Gastrocnemius medialis (tissue), 4 donors: Measurements from ENCODE around the gene PEAK1.

Experiments
- POLR2A ChIP-seq, 2 donors: fragments of 450-650 bp; IDR thresholded peaks; one replicate each; pipeline ENCODE4 v1.6.1; 2017; ENCODE audit warnings: antibody characterized with exemption in 2 of 2, mild to moderate bottlenecking in 2 of 2, moderate library complexity in 2 of 2
- TF ChIP-seq, protein P1 (sequence below), 5 experiments: fragments of 450-650 bp in 3 of 5; fragments of 200-600 bp in 2 of 5; sonication (generic) in 2 of 5; IDR thresholded peaks in 4 of 5; conservative IDR thresholded peaks in 1 of 5; 1 replicate in 4 of 5; 2 replicates in 1 of 5; pipeline ENCODE4 v1.5.1; 2016 to 2019; ENCODE audit warnings: antibody characterized with exemption in 5 of 5, mild to moderate bottlenecking in 3 of 5, moderate library complexity in 3 of 5

DNA sequence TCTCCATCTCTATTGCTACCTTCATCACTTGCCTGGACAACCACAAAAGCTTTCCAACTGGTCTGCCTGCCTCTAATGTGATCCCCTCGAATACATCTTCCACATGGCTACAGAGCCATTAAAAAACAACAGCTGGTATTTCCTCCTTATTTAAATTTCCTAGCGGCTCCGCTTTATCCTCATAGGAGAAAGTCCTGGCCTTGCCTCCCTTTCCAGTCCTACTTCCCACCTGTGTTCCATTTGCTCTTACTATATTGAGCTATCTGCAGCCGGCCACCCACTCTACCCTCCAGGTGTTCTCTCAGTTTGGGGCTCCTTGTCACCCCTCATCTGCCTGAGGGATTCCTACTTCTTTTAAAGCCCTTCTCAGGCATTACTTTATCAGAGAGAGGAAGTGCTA is 299.3 kb downstream of the PEAK1 start:
- TF ChIP-seq POLR2A (IDR thresholded peaks at IDR 0.05) = no peak
- TF ChIP-seq, protein P1, sequence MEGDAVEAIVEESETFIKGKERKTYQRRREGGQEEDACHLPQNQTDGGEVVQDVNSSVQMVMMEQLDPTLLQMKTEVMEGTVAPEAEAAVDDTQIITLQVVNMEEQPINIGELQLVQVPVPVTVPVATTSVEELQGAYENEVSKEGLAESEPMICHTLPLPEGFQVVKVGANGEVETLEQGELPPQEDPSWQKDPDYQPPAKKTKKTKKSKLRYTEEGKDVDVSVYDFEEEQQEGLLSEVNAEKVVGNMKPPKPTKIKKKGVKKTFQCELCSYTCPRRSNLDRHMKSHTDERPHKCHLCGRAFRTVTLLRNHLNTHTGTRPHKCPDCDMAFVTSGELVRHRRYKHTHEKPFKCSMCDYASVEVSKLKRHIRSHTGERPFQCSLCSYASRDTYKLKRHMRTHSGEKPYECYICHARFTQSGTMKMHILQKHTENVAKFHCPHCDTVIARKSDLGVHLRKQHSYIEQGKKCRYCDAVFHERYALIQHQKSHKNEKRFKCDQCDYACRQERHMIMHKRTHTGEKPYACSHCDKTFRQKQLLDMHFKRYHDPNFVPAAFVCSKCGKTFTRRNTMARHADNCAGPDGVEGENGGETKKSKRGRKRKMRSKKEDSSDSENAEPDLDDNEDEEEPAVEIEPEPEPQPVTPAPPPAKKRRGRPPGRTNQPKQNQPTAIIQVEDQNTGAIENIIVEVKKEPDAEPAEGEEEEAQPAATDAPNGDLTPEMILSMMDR (IDR thresholded peaks at IDR 0.05 in 4 of 5, conservative IDR thresholded peaks at IDR 0.05 in 1 of 5) = no peak
